ENCODE results near the gene HPN. TPM values are rescaled to one million over a fixed set of nuclear protein-coding genes. Genes with fewer than 3 reads are reported as not detected.

The HPN gene
- polyA plus RNA-seq, 3 donors: 0.05 TPM; not detected in 2

DNA sequence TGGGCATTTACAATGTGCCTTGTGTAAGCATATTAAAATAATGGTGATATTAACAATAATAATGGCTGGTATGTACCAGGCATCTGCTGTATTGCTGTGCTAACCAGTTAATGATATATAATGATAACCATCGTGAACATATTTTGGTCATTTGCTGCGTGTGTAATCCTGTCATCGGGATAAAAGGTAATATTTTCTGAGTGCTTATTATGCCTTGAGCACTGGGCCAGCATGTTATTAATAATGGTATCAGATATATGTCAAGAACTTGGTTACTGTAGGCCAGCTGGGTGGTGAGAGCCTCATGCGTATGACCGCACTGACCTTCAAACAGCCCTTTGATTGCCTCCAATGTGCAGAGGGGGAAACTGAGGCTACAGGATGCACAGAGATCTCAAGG, 51.9 kb downstream of the HPN start:
- H3K4me1 Mint-ChIP-seq: peaks cover 8% of the 10 kb centered on the region
- H3K27me3 ChIP-seq (ENCODE audit: control insufficient read depth in 2 of 2, insufficient read depth in 2 of 2, low read length in 2 of 2): peaks cover 0 to 6% of the 10 kb centered on the region in 2 donors
- intact Hi-C loops (cut with micrococcal nuclease): no loop called here
- no peak for TF ChIP-seq CTCF (IDR thresholded peaks at IDR 0.05)
- H3K4me3 Mint-ChIP-seq: no peak overlapping the region
- H3K36me3 Mint-ChIP-seq: no peaks in the 10 kb centered on the region
- no peaks in the 10 kb centered on the region for H3K4me1 ChIP-seq (ENCODE audit: control insufficient read depth in 1 of 2, insufficient read depth in 2 of 2, low read length in 2 of 2)
- no peak overlapping the region for H3K27ac Mint-ChIP-seq
- no peak overlapping the region for H2AFZ ChIP-seq (ENCODE audit: insufficient read depth, low read depth, low read length, poor library complexity, severe bottlenecking)
- no peaks in the 10 kb centered on the region for H3K36me3 ChIP-seq (replicated peaks in 1 of 2; ENCODE audit: control insufficient read depth in 1 of 2, insufficient read depth in 2 of 2, low read length in 2 of 2)
- 93% methylated on average over 5 of the region's 5 CpGs for WGBS (ENCODE audit: insufficient coverage)
- no peaks in the 10 kb centered on the region for H3K9me3 ChIP-seq (replicated peaks in 1 of 2; ENCODE audit: control insufficient read depth in 1 of 2, insufficient read depth in 1 of 2, low read length in 2 of 2)
- H3K79me2 ChIP-seq (ENCODE audit: insufficient read depth, low read length): no peaks in the 10 kb centered on the region
- H3K27ac ChIP-seq (ENCODE audit: low read depth in 1 of 2, low read length in 2 of 2): no peak overlapping the region
- H3K9ac ChIP-seq (ENCODE audit: insufficient read depth, low read length, poor library complexity, severe bottlenecking): no peak overlapping the region
- H3K9me3 Mint-ChIP-seq: no peaks in the 10 kb centered on the region
- H3K4me2 ChIP-seq (replicated peaks; ENCODE audit: extremely low read depth, low read length, poor library complexity, severe bottlenecking): no peak overlapping the region
- DNase-seq: no peak
- H3K4me3 ChIP-seq (replicated peaks in 1 of 3; ENCODE audit: low read depth in 2 of 3, low read length in 3 of 3): no peak overlapping the region
- peaks cover 7 to 15% (median 12%) of the 10 kb centered on the region in 3 donors for H3K27me3 Mint-ChIP-seq (ENCODE audit: low read depth in 3 of 3)
- no peaks in the 10 kb centered on the region for H4K20me1 ChIP-seq (ENCODE audit: insufficient read depth, low read length)

GRCh38 chr19:35093941-35094647, 52.6 kb downstream of the HPN start:
- intact Hi-C loops (cut with micrococcal nuclease): no loop called here
- TF ChIP-seq CTCF (IDR thresholded peaks at IDR 0.05): no peak
- H3K27ac Mint-ChIP-seq: peak overlapping the region in 1 of 7 donors; percentile 0

More at GRCh38 chr19:35093941-35094647, 52.6 kb downstream of the HPN start:
- no peaks in the 10 kb centered on the region for H4K20me1 ChIP-seq (ENCODE audit: insufficient read depth, low read length)
- Mint-ChIP-seq H3K9me3 (no peaks in the 10 kb centered on the region), H3K4me1 (peaks cover 8% of the 10 kb centered on the region), H3K4me3 (no peak overlapping the region), H3K27me3 (ENCODE audit: low read depth in 3 of 3) (peaks cover 5 to 15% (median 9%) of the 10 kb centered on the region in 3 donors), H3K36me3 (no peaks in the 10 kb centered on the region)
- H2AFZ ChIP-seq (ENCODE audit: insufficient read depth, low read depth, low read length, poor library complexity, severe bottlenecking): no peak overlapping the region
- H3K79me2 ChIP-seq (ENCODE audit: insufficient read depth, low read length): no peaks in the 10 kb centered on the region
- H3K4me1 ChIP-seq (ENCODE audit: control insufficient read depth in 1 of 2, insufficient read depth in 2 of 2, low read length in 2 of 2): no peaks in the 10 kb centered on the region
- H3K36me3 ChIP-seq (replicated peaks in 1 of 2; ENCODE audit: control insufficient read depth in 1 of 2, insufficient read depth in 2 of 2, low read length in 2 of 2): no peaks in the 10 kb centered on the region
- H3K9ac ChIP-seq (ENCODE audit: insufficient read depth, low read length, poor library complexity, severe bottlenecking): no peak overlapping the region
- H3K27me3 ChIP-seq (ENCODE audit: control insufficient read depth in 2 of 2, insufficient read depth in 2 of 2, low read length in 2 of 2): peaks cover 0 to 6% of the 10 kb centered on the region in 2 donors
- H3K9me3 ChIP-seq (replicated peaks in 1 of 2; ENCODE audit: control insufficient read depth in 1 of 2, insufficient read depth in 1 of 2, low read length in 2 of 2): no peaks in the 10 kb centered on the region
- no peak overlapping the region for H3K4me3 ChIP-seq (replicated peaks in 1 of 3; ENCODE audit: low read depth in 2 of 3, low read length in 3 of 3)
- no peak overlapping the region for H3K27ac ChIP-seq (ENCODE audit: low read depth in 1 of 2, low read length in 2 of 2)
- 84% methylated on average over 11 of the region's 11 CpGs for WGBS (ENCODE audit: insufficient coverage)
- no peak overlapping the region for H3K4me2 ChIP-seq (replicated peaks; ENCODE audit: extremely low read depth, low read length, poor library complexity, severe bottlenecking)
- no peak for DNase-seq
